Activated naive CD4-positive, alpha-beta T cell treated with Interleukin-2 at 50 U/mL for 16 hours (primary cell): ENCODE results near the gene CSNK1G3.
"Not testable (repeated sequence)": the region's sequence is repeated elsewhere in the genome, so short reads cannot be mapped to it uniquely, and the experiment has no call there.

Source experiments
- DNase-seq: peaks from one replicate; pipeline ENCODE4 v3.0.0-alpha.2; 2020

CSNK1G3 gene

GRCh38 chr5:123561230-123561629, 49.3 kb downstream of the CSNK1G3 start:
- no peak for DNase-seq

GRCh38 chr5:123571927-123572326, 60.0 kb downstream of the CSNK1G3 start:
- no peak for DNase-seq

- no peak for DNase-seq
Measured at GRCh38 chr5:123578390-123578789, 66.4 kb downstream of the CSNK1G3 start.

- DNase-seq = no peak
Measured at GRCh38 chr5:123579410-123579809, 67.4 kb downstream of the CSNK1G3 start.

GRCh38 chr5:123582550-123583285, 70.7 kb downstream of the CSNK1G3 start:
- DNase-seq = no peak

GRCh38 chr5:123585871-123586270, 73.9 kb downstream of the CSNK1G3 start:
- no peak for DNase-seq

GRCh38 chr5:123594434-123594833, 82.5 kb downstream of the CSNK1G3 start:
- no peak for DNase-seq

- no peak for DNase-seq
Measured at GRCh38 chr5:123597018-123597417, 85.0 kb downstream of the CSNK1G3 start.

GRCh38 chr5:123598028-123598689, 86.2 kb downstream of the CSNK1G3 start:
- DNase-seq = no peak

GRCh38 chr5:123599171-123599570, 87.2 kb downstream of the CSNK1G3 start:
- DNase-seq = no peak

- no peak for DNase-seq
Measured at GRCh38 chr5:123601610-123602009, 89.6 kb downstream of the CSNK1G3 start.

GRCh38 chr5:123605822-123606221, 93.8 kb downstream of the CSNK1G3 start:
- no peak for DNase-seq

GRCh38 chr5:123610209-123610608, 98.2 kb downstream of the CSNK1G3 start:
- DNase-seq = no peak

GRCh38 chr5:123610665-123611405, 98.9 kb downstream of the CSNK1G3 start:
- no peak for DNase-seq

GRCh38 chr5:123611406-123611709, 99.4 kb downstream of the CSNK1G3 start:
- DNase-seq = no peak

GRCh38 chr5:123617561-123617960, 105.6 kb downstream of the CSNK1G3 start:
- DNase-seq = no peak

GRCh38 chr5:123626051-123626450, 114.1 kb downstream of the CSNK1G3 start:
- no peak for DNase-seq

GRCh38 chr5:123628860-123629544, 117.0 kb downstream of the CSNK1G3 start:
- DNase-seq = no peak

GRCh38 chr5:123636006-123636405, 124.0 kb downstream of the CSNK1G3 start:
- no peak for DNase-seq

GRCh38 chr5:123637028-123637427, 125.1 kb downstream of the CSNK1G3 start:
- not testable (repeated sequence) for DNase-seq

- DNase-seq = no peak
Measured at GRCh38 chr5:123639244-123639643, 127.3 kb downstream of the CSNK1G3 start.

GRCh38 chr5:123645024-123645603, 133.1 kb downstream of the CSNK1G3 start:
- DNase-seq = no peak

- no peak for DNase-seq
Measured at GRCh38 chr5:123647066-123647465, 135.1 kb downstream of the CSNK1G3 start.
